ENCODE data around the gene NOS3. TPM values are rescaled to one million over a fixed set of nuclear protein-coding genes. Genes with fewer than 3 reads are reported as not detected.

The NOS3 gene
- total and polyA plus RNA-seq, 9 of the 15 experiments (the other 6 are each of a cell fraction or from before 2014, with no cell fraction given), result 1.1 to 121 (median 23.6) TPM

- TF ChIP-seq ATF6 (CRISPR knock-in tag; IDR thresholded peaks at IDR 0.05) (no peak; the same call in none of the 2 replicates), POLR3G (IDR thresholded peaks at IDR 0.05; ENCODE audit: extremely low read depth, insufficient read length, insufficient replicate concordance) (no peak), STAT5B (CRISPR knock-in tag; IDR thresholded peaks at IDR 0.05) (no peak), GTF3C2 (IDR thresholded peaks at IDR 0.05; ENCODE audit: borderline replicate concordance, extremely low read depth, insufficient read length) (no peak), JUNB (CRISPR knock-in tag; conservative IDR thresholded peaks at IDR 0.05) (no peak), SETDB1 (IDR thresholded peaks at IDR 0.05; ENCODE audit: low read length) (no peak), RBM25 (IDR thresholded peaks at IDR 0.05; ENCODE audit: low read depth, low read length, severe bottlenecking) (no peak), BRF1 (IDR thresholded peaks at IDR 0.05; ENCODE audit: borderline replicate concordance, extremely low read depth, insufficient read length) (no peak), FUS (optimal IDR thresholded peaks at IDR 0.05; ENCODE audit: low read depth, low read length) (no peak), NKRF (IDR thresholded peaks at IDR 0.05; ENCODE audit: borderline replicate concordance) (peak; percentile 52; the same call in 1 of the 2 replicates), ARID2 (IDR thresholded peaks at IDR 0.05) (no peak)
Observed at GRCh38 chr7:150994141-150994837, 3.5 kb downstream of the NOS3 start (continued).

Measured in K562 (cell line).